Measurements from ENCODE around the gene TRAPPC11. TPM values are rescaled to one million over a fixed set of nuclear protein-coding genes. Genes with fewer than 3 reads are reported as not detected.

The TRAPPC11 gene
- total RNA-seq, 1 experiment from 2014 or later, result 29.1 TPM

GRCh38 chr4:183747380-183747779 is 88.3 kb downstream of the TRAPPC11 start:
- CTCF ChIA-PET, result no interaction called here

GRCh38 chr4:183747931-183748670 is 89.0 kb downstream of the TRAPPC11 start:
- BruUV-seq (replicated peaks), result no TSS peak
- H3K27me3 ChIP-seq (replicated peaks; ENCODE audit: insufficient read depth, low read depth, low read length, poor library complexity), result no peaks in the 10 kb centered on the region
- no peak overlapping the region for H3K27ac ChIP-seq (ENCODE audit: low read depth, low read length, poor library complexity, severe bottlenecking)
- H3K4me1 ChIP-seq (ENCODE audit: insufficient read depth, low read length, poor library complexity, severe bottlenecking), result peaks cover 5% of the 10 kb centered on the region
- intact Hi-C loops (cut with micrococcal nuclease; ENCODE audit: unreplicated experiment), result no loop called here
- H3K36me3 ChIP-seq (ENCODE audit: insufficient read depth, low read length, poor library complexity, severe bottlenecking), result no peaks in the 10 kb centered on the region
- no peak overlapping the region for H3K4me3 ChIP-seq (ENCODE audit: low read depth, low read length, poor library complexity, severe bottlenecking)
- POLR2A ChIA-PET (ENCODE audit: low non-redundant PET), result no interaction called here
- peak; percentile 66 for DNase-seq (ENCODE audit: low spot score)
- CTCF ChIA-PET, result no interaction called here
- no peak for TF ChIP-seq EZH2 (IDR thresholded peaks at IDR 0.05; ENCODE audit: borderline replicate concordance, low read depth, low read length, poor library complexity, severe bottlenecking)
- no peak for TF ChIP-seq CTCF (conservative IDR thresholded peaks at IDR 0.05; ENCODE audit: low read depth, low read length)
- H3K9me3 ChIP-seq (ENCODE audit: low read depth, low read length, poor library complexity, severe bottlenecking), result no peaks in the 10 kb centered on the region

More at GRCh38 chr4:183747380-183747779, 88.3 kb downstream of the TRAPPC11 start:
- H3K4me1 ChIP-seq (ENCODE audit: insufficient read depth, low read length, poor library complexity, severe bottlenecking), result peaks cover 5% of the 10 kb centered on the region
- no peak for DNase-seq (ENCODE audit: low spot score)
- BruUV-seq (replicated peaks), result no TSS peak
- H3K36me3 ChIP-seq (ENCODE audit: insufficient read depth, low read length, poor library complexity, severe bottlenecking), result no peaks in the 10 kb centered on the region
- intact Hi-C loops (cut with micrococcal nuclease; ENCODE audit: unreplicated experiment), result no loop called here
- no peak for TF ChIP-seq EZH2 (IDR thresholded peaks at IDR 0.05; ENCODE audit: borderline replicate concordance, low read depth, low read length, poor library complexity, severe bottlenecking)
- TF ChIP-seq CTCF (conservative IDR thresholded peaks at IDR 0.05; ENCODE audit: low read depth, low read length), result no peak
- no peaks in the 10 kb centered on the region for H3K9me3 ChIP-seq (ENCODE audit: low read depth, low read length, poor library complexity, severe bottlenecking)
- no peak overlapping the region for H3K4me3 ChIP-seq (ENCODE audit: low read depth, low read length, poor library complexity, severe bottlenecking)
- H3K27ac ChIP-seq (ENCODE audit: low read depth, low read length, poor library complexity, severe bottlenecking), result no peak overlapping the region
- no peaks in the 10 kb centered on the region for H3K27me3 ChIP-seq (replicated peaks; ENCODE audit: insufficient read depth, low read depth, low read length, poor library complexity)
- POLR2A ChIA-PET (ENCODE audit: low non-redundant PET), result no interaction called here

GRCh38 chr4:183751106-183751505 is 92.0 kb downstream of the TRAPPC11 start:
- CTCF ChIA-PET, result no interaction called here

More at GRCh38 chr4:183751106-183751505, 92.0 kb downstream of the TRAPPC11 start:
- H3K27me3 ChIP-seq (replicated peaks; ENCODE audit: insufficient read depth, low read depth, low read length, poor library complexity), result no peaks in the 10 kb centered on the region
- no peaks in the 10 kb centered on the region for H3K9me3 ChIP-seq (ENCODE audit: low read depth, low read length, poor library complexity, severe bottlenecking)
- intact Hi-C loops (cut with micrococcal nuclease; ENCODE audit: unreplicated experiment), result no loop called here
- POLR2A ChIA-PET (ENCODE audit: low non-redundant PET), result no interaction called here
- BruUV-seq (replicated peaks), result no TSS peak
- H3K4me3 ChIP-seq (ENCODE audit: low read depth, low read length, poor library complexity, severe bottlenecking), result no peak overlapping the region
- TF ChIP-seq EZH2 (IDR thresholded peaks at IDR 0.05; ENCODE audit: borderline replicate concordance, low read depth, low read length, poor library complexity, severe bottlenecking), result no peak
- no peak for TF ChIP-seq CTCF (conservative IDR thresholded peaks at IDR 0.05; ENCODE audit: low read depth, low read length)
- DNase-seq (ENCODE audit: low spot score), result no peak
- H3K36me3 ChIP-seq (ENCODE audit: insufficient read depth, low read length, poor library complexity, severe bottlenecking), result no peaks in the 10 kb centered on the region
- H3K4me1 ChIP-seq (ENCODE audit: insufficient read depth, low read length, poor library complexity, severe bottlenecking), result peaks cover 5% of the 10 kb centered on the region
- H3K27ac ChIP-seq (ENCODE audit: low read depth, low read length, poor library complexity, severe bottlenecking), result no peak overlapping the region

Measured in A673 (cell line).